Activated CD4-positive, CD25-positive, alpha-beta regulatory T cell treated with anti-CD3 and anti-CD28 coated beads, Interleukin-2, amount 50 U/mL, for 16 hours (primary cell): Measurements from ENCODE around the gene SERTAD3.
"Not testable (repeated sequence)": the region's sequence is repeated elsewhere in the genome, so short reads cannot be mapped to it uniquely, and the experiment has no call there.

Source experiments
- DNase-seq: peaks from one replicate; pipeline ENCODE4 v3.0.0-alpha.2; 2020; ENCODE audit warnings: low read depth, low spot score

Gene SERTAD3

GRCh38 chr19:40411125-40411842 is 32.9 kb downstream of the SERTAD3 start:
- no peak for DNase-seq

- DNase-seq = no peak
Observed at GRCh38 chr19:40410030-40410389, 34.1 kb downstream of the SERTAD3 start.

GRCh38 chr19:40408598-40408925 is 35.6 kb downstream of the SERTAD3 start:
- DNase-seq = not testable (repeated sequence)

GRCh38 chr19:40407714-40408597 is 36.2 kb downstream of the SERTAD3 start:
- no peak for DNase-seq

GRCh38 chr19:40403262-40403984 is 40.7 kb downstream of the SERTAD3 start:
- peak; percentile 47 for DNase-seq

GRCh38 chr19:40400559-40400958 is 43.6 kb downstream of the SERTAD3 start:
- no peak for DNase-seq

- DNase-seq = peak; percentile 16
Observed at GRCh38 chr19:40398417-40399131, 45.6 kb downstream of the SERTAD3 start.

- DNase-seq = no peak
Observed at GRCh38 chr19:40397568-40397906, 46.6 kb downstream of the SERTAD3 start.

- DNase-seq = no peak
Observed at GRCh38 chr19:40396886-40397567, 47.1 kb downstream of the SERTAD3 start.

- DNase-seq = no peak
Observed at GRCh38 chr19:40395956-40396355, 48.2 kb downstream of the SERTAD3 start.

- DNase-seq = no peak
Observed at GRCh38 chr19:40394816-40395210, 49.3 kb downstream of the SERTAD3 start.

GRCh38 chr19:40393894-40394815 is 50.0 kb downstream of the SERTAD3 start:
- no peak for DNase-seq

- DNase-seq = no peak
Observed at GRCh38 chr19:40392894-40393517, 51.1 kb downstream of the SERTAD3 start.

- no peak for DNase-seq
Observed at GRCh38 chr19:40392123-40392522, 52.0 kb downstream of the SERTAD3 start.
